ENCODE data around the gene SLC9A8.
A peak's percentile ranks its signal among the peaks of the same experiment; 100 is the strongest.

Gene SLC9A8

GRCh38 chr20:49913399-49914047 is 100.9 kb downstream of the SLC9A8 start:
- no peak overlapping the region for H3K4me3 ChIP-seq (ENCODE audit: low read depth, low read length)

DNA sequence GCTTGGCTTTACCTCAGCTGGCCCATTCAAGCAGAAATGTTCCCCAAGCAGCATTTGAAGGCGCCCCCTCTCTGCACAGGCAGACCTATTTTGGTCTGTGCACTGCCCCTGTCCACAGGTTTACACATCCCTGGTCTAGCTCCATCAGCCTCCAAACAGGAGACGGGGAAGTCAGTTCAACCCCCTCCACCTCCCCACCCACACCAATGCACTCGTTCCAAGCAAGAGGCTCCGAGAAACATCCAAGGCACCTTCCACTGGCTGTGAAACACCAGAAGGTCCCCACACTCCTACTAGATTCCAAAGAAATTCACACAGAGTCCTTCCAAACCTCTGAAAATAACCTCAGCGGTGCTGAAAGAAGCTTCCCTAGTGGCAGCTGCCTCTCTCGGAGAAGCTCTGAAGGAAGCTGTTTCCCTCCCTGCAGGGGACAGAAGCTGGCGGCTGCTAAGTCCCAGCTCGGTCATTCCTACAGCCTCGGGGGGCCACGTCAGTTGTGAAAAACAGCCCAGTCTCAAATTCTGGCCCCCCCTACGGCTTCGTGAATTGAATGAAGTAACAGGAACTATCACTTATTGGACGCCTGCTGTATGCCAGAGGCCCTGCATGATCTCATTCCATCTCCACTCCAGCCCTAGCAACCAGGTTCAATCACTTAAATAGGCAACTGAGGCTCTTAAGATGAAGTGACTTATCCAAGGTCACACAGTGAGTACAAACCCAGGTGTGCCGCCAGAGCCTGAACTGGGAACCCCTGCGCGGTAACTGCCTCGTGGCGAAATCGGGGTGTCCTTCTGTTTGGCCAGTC is 101.9 kb downstream of the SLC9A8 start:
- peak overlapping the region; percentile 100 for H3K4me3 ChIP-seq (ENCODE audit: low read depth, low read length)

- H3K4me3 ChIP-seq (ENCODE audit: low read depth, low read length): peak overlapping the region; percentile 100
These were observed 102.4 kb downstream of the SLC9A8 start for GRCh38 chr20:49915118-49915379.

DNA sequence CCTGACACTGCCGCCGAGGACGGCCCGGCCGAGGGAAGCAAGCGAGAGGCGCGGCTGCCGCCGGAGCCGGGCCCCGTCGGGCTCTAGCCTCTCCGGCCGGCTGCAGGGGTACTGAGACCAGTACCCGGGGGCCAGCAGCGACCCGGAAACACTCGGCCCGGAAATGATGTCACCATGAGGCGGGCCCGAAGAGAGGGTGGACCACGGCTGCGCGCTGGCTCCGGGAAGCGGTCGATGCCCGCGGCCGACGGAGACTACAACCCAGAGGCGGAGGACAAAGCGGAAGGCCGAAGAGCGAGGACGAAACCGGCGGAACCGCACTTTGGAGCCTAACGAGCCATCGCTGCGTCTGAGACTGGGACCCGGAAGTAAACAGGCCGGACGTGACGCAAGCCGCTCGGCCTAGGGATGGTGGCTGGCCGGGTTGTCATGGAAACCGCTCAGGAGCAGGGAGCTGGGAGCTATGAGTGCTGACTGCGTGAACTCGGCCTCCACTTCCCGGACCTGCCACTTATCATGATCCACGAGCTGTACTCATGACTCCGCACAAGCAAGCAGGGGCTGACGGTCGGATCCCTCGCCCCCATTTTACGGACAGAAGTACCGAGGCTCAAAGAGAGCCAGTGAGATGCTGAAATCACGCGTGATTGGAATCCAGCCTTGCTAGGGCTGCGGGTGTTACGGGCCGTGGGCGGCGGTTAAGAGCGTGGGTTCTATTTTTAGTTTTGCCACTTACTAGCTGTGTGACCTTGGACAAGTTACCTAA is 102.9 kb downstream of the SLC9A8 start, which contains the start of gene SPATA2:
Gene SPATA2 (minus strand): TSS at position 150 of the 766 bp plus-strand sequence. CDS start 7,039 bp downstream, outside the sequence.
- peak within 1 kb of the TSS; percentile 100 for H3K4me3 ChIP-seq (ENCODE audit: low read depth, low read length)

- H3K4me3 ChIP-seq (ENCODE audit: low read depth, low read length): peak overlapping the region; percentile 100
These were observed 103.7 kb downstream of the SLC9A8 start for GRCh38 chr20:49916146-49917002.

- no peak overlapping the region for H3K4me3 ChIP-seq (ENCODE audit: low read depth, low read length)
These were observed 105.8 kb downstream of the SLC9A8 start for GRCh38 chr20:49918446-49918845.

GRCh38 chr20:49919009-49919408 is 106.4 kb downstream of the SLC9A8 start:
- H3K4me3 ChIP-seq (ENCODE audit: low read depth, low read length): no peak overlapping the region

DNA sequence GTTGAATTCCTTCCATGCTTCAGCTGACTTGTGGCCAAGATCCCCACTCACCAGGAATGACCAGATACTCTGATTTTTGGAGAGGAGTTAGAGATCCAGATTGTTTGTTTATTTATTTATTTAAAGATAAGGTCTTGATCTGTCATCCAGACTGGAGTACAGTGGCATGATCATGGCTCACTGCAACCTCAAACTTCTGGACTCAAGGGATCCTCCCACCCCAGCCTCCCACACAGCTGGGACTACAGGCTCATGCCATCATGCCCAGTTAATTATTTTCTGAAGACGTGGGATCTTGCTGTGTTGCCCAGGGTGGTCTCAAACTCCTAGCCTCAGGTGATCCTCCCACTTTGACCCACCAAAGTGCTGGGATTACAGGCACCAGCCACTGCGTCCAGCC is 106.8 kb downstream of the SLC9A8 start:
- H3K4me3 ChIP-seq (ENCODE audit: low read depth, low read length): no peak overlapping the region

- no peak overlapping the region for H3K4me3 ChIP-seq (ENCODE audit: low read depth, low read length)
These were observed 111.6 kb downstream of the SLC9A8 start for GRCh38 chr20:49924247-49924646.

- H3K4me3 ChIP-seq (ENCODE audit: low read depth, low read length): no peak overlapping the region
These were observed 113.3 kb downstream of the SLC9A8 start for GRCh38 chr20:49925901-49926454.

DNA sequence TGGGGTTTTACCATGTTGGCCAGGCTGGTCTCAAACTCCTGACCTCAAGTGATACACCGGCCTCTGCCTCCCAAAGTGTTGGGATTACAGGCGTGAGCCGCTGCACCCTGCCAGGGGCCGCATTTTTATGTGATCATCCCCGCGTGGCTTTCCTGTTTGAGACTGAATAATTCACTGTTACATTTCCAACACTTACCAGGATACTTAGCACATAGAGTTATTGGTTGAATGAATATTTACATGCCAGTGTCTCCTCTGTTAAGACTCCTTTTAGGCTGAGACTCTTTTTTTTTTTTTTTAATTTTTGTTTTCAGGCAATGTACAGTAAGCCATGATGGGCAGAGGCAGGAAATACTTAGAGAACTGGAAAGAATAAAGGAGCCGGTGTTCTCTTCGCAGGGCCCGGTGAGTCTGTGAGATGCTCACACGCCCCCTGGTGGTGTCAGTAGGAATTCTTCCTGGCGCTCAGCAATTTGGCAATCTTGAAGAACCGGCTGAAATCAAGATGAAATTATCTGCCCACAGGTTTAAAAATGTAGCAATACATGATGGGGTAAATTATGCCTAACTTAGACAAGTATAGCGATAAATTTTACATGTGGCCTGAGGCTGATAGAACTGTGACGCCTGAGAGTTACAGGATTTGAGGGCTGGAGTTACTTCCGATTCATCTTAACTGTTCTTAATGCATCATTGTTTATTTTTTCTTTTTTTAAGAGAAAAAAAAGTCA is 115.9 kb downstream of the SLC9A8 start:
- no peak overlapping the region for H3K4me3 ChIP-seq (ENCODE audit: low read depth, low read length)

DNA sequence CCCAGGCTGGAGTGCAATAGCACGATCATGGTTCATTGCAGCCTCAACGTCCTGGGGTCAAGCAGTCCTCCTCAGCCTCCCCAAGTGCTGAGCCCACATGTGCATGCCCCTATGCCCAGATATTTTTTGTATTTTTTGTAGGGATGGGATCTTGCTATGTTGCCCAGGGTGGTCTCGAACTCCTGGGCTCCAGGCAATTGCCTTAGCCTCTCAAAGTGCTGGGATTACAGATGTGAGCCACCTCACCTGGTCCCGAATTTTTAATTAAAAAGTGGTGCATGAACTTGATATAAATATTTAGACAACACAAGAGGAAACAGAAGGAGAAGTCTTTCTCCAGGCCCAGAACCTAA is 116.5 kb downstream of the SLC9A8 start:
- no peak overlapping the region for H3K4me3 ChIP-seq (ENCODE audit: low read depth, low read length)

GRCh38 chr20:49935746-49936152 is 123.1 kb downstream of the SLC9A8 start:
- no peak overlapping the region for H3K4me3 ChIP-seq (ENCODE audit: low read depth, low read length)

DNA sequence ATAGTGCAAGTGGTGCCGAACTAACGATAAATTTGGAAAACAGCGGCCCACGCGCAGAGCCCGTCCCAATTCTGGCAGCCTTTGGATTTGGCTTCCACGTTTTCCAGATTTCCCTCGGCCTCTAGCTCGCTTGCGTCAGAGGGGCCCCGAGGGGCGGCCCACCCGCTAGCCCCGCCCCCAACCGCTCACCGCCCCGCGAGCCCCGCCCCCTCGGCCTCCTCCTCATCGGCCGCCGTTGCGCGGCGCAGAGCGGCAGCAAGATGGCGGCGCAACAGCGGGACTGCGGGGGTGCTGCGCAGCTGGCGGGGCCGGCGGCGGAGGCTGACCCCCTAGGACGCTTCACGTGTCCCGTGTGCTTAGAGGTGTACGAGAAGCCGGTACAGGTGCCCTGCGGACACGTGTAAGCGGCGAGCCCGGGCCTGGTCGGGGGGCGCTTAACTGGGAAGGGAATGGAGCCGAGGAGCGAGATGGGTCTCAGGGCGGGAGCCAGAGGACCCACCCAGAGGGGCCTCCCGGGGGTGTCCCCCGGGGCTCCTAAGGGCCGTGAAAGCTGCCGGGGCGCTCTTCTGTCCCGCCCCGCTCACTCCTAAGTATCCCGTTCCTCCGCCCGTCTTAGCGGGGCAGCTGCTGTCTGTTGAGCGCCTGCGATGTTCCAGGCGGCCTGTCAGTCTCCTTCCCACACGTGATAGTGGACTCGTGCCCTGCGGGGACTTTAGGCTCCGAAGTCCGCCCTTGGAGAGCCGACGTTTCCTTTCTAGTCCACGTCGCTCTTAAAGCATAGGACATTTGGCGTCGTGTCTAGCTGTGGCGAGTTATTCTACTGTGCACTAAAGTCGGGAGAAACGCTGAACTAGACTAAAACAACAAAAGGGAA is 123.8 kb downstream of the SLC9A8 start, which contains the start of gene RNF114:
Gene RNF114 (plus strand): TSS at position 245 of the 874 bp plus-strand sequence. CDS start 16 bp downstream, at position 261.
- H3K4me3 ChIP-seq (ENCODE audit: low read depth, low read length): peak within 1 kb of the TSS; percentile 79

DNA sequence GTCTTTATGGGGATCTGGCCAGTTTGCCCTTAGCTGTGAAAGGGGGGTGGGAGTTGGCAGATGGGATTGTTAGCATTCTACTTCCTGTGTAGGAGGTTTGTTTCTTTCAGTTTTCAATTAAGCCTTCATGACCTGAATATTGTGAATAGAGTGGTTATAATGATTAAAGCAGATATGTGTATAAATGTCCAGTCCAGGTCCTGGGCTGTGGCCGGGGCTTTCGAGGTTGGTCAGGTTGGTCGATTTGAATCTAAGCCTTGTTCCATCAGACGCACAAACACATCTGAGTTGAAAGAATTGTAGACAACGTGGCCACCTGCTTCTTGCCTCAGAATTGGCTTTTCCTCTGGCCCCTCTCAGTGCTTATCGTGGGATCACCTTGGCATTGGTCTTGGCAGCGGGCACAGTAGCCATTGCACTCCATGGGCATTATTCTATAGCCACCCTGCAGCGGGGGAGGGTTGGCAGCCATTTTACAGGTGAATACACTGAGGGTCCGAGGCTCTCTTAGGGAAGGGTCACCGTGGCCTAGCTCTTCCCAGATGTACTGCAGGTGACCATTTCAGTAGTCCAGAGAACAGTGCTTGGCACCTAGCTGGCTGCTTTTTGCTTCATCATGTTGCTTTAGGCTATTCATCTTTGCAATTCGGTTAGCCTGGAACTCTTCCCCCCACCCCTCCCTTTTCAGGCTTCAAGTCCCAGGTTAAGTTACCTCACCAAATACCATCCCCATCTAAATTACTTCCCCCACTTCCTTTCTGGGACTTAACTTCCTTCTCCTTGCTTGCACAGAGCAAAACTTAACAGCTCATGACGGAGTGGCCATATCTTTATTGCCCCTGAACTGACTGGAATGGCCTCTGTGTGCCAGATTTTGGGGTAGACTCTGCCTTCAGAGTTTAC is 124.7 kb downstream of the SLC9A8 start:
- peak overlapping the region; percentile 79 for H3K4me3 ChIP-seq (ENCODE audit: low read depth, low read length)

- no peak overlapping the region for H3K4me3 ChIP-seq (ENCODE audit: low read depth, low read length)
These were observed 125.8 kb downstream of the SLC9A8 start for GRCh38 chr20:49938173-49939163.

- H3K4me3 ChIP-seq (ENCODE audit: low read depth, low read length): no peak overlapping the region
These were observed 128.8 kb downstream of the SLC9A8 start for GRCh38 chr20:49941456-49941855.
